ENCODE data around the gene GPT2.

The GPT2 gene

DNA sequence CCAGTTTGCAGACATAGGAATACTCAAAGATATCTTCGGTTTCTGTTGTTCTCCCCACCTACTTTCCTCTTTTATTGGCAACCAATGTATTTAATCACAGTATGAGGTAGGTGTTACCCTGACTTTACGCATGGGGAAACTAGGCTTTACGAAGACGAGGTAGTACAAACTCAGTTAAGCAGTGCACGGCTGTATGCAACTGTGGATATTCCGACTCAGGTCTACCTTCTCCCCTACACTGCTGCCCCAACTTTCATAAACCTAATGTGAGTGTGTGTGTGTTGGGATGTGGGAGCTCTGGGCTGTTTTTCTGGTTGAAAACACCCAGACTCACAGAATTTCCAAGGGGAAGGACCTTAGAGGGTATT, 1.2 kb upstream of the GPT2 start:
- H3K27me3 ChIP-seq (ENCODE audit: insufficient read depth, poor library complexity, severe bottlenecking), result no peaks in the 10 kb centered on the region
- H3K27ac ChIP-seq (replicated peaks), result peak overlapping the region; percentile 68
- no peak for DNase-seq (ENCODE audit: low read depth in 1 of 2, low spot score in 1 of 2)
- no peak for TF ChIP-seq SPI1 (IDR thresholded peaks at IDR 0.05; ENCODE audit: borderline replicate concordance, low read depth)
- no peak for TF ChIP-seq REST (IDR thresholded peaks at IDR 0.05; ENCODE audit: insufficient replicate concordance, low read depth)
- TF ChIP-seq GABPA (IDR thresholded peaks at IDR 0.05; ENCODE audit: low read depth), result no peak
- TF ChIP-seq, protein P1, sequence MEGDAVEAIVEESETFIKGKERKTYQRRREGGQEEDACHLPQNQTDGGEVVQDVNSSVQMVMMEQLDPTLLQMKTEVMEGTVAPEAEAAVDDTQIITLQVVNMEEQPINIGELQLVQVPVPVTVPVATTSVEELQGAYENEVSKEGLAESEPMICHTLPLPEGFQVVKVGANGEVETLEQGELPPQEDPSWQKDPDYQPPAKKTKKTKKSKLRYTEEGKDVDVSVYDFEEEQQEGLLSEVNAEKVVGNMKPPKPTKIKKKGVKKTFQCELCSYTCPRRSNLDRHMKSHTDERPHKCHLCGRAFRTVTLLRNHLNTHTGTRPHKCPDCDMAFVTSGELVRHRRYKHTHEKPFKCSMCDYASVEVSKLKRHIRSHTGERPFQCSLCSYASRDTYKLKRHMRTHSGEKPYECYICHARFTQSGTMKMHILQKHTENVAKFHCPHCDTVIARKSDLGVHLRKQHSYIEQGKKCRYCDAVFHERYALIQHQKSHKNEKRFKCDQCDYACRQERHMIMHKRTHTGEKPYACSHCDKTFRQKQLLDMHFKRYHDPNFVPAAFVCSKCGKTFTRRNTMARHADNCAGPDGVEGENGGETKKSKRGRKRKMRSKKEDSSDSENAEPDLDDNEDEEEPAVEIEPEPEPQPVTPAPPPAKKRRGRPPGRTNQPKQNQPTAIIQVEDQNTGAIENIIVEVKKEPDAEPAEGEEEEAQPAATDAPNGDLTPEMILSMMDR (IDR thresholded peaks at IDR 0.05; ENCODE audit: insufficient read depth, low read length), result no peak
- TF ChIP-seq POLR2AphosphoS5 (IDR thresholded peaks at IDR 0.05; ENCODE audit: low read depth), result no peak
- H3K4me3 ChIP-seq (replicated peaks; ENCODE audit: insufficient read depth, low read length), result no peak overlapping the region

GRCh38 chr16:46883353-46883689, 841 bp upstream of the GPT2 start:
- H3K27me3 ChIP-seq (ENCODE audit: insufficient read depth, poor library complexity, severe bottlenecking), result no peaks in the 10 kb centered on the region
- H3K27ac ChIP-seq (replicated peaks), result peak overlapping the region; percentile 68
- H3K4me3 ChIP-seq (replicated peaks; ENCODE audit: insufficient read depth, low read length), result peak overlapping the region; percentile 88
- DNase-seq (ENCODE audit: low read depth in 1 of 2, low spot score in 1 of 2), result no peak
- no peak for TF ChIP-seq REST (IDR thresholded peaks at IDR 0.05; ENCODE audit: insufficient replicate concordance, low read depth)
- no peak for TF ChIP-seq POLR2AphosphoS5 (IDR thresholded peaks at IDR 0.05; ENCODE audit: low read depth)
- TF ChIP-seq GABPA (IDR thresholded peaks at IDR 0.05; ENCODE audit: low read depth), result no peak
- no peak for TF ChIP-seq SPI1 (IDR thresholded peaks at IDR 0.05; ENCODE audit: borderline replicate concordance, low read depth)
- TF ChIP-seq, protein P1 (IDR thresholded peaks at IDR 0.05; ENCODE audit: insufficient read depth, low read length), result no peak

GRCh38 chr16:46884513-46885293, 541 bp downstream of the GPT2 start:
- TF ChIP-seq GABPA (IDR thresholded peaks at IDR 0.05; ENCODE audit: low read depth) (no peak), SPI1 (IDR thresholded peaks at IDR 0.05; ENCODE audit: borderline replicate concordance, low read depth) (no peak), POLR2AphosphoS5 (IDR thresholded peaks at IDR 0.05; ENCODE audit: low read depth) (0 out of 2 replicates have a peak, but pooled peaks have one; percentile 1), REST (IDR thresholded peaks at IDR 0.05; ENCODE audit: insufficient replicate concordance, low read depth) (no peak)
- TF ChIP-seq, protein P1 (IDR thresholded peaks at IDR 0.05; ENCODE audit: insufficient read depth, low read length), result no peak
- H3K27me3 ChIP-seq (ENCODE audit: insufficient read depth, poor library complexity, severe bottlenecking), result no peaks in the 10 kb centered on the region
- DNase-seq (ENCODE audit: low read depth in 1 of 2, low spot score in 1 of 2), result peak in 1 of 2 experiments; percentile 24
- H3K27ac ChIP-seq (replicated peaks), result peak overlapping the region; percentile 68
- H3K4me3 ChIP-seq (replicated peaks; ENCODE audit: insufficient read depth, low read length), result peak overlapping the region; percentile 88
